ENCODE measurements around the gene MRPS5. TPM values are rescaled to one million over a fixed set of nuclear protein-coding genes. Genes with fewer than 3 reads are reported as not detected.

Gene MRPS5
- total and polyA plus RNA-seq, 4 donors = 21.7 to 72.9 (median 57.0) TPM

- Histone ChIP-seq H3K36me3 (ENCODE audit: control insufficient read depth in 4 of 4, insufficient read depth in 3 of 4, low read depth in 1 of 4, low read length in 3 of 4) (no peaks in the 10 kb centered on the region), H3K4me3 (ENCODE audit: low read depth in 1 of 3, low read length in 3 of 3) (no peak overlapping the region), H3K9me3 (ENCODE audit: control insufficient read depth in 4 of 4, low read length in 3 of 4) (no peaks in the 10 kb centered on the region), H3K27ac (ENCODE audit: low read depth in 1 of 2, low read length in 2 of 2) (no peak overlapping the region), H3K27me3 (ENCODE audit: control insufficient read depth in 4 of 4, insufficient read depth in 4 of 4, low read length in 3 of 4) (peaks cover 0 to 3% (median 0%) of the 10 kb centered on the region in 4 donors), H3K4me1 (ENCODE audit: control insufficient read depth in 4 of 4, insufficient read depth in 4 of 4, low read length in 3 of 4) (no peaks in the 10 kb centered on the region), H3K9ac (ENCODE audit: low read depth in 1 of 2, low read length in 2 of 2) (no peak overlapping the region)
- TF ChIP-seq FOXA2 (IDR thresholded peaks at IDR 0.05) (no peak), ZBTB33 (IDR thresholded peaks at IDR 0.05) (no peak), SP1 (IDR thresholded peaks at IDR 0.05) (no peak), EGR1 (IDR thresholded peaks at IDR 0.05; ENCODE audit: low read depth in 2 of 2) (no peak), MAX (IDR thresholded peaks at IDR 0.05) (no peak)
- no peak for DNase-seq (ENCODE audit: low spot score)
- WGBS = 47% methylated on average over 7 of the region's 7 CpGs
Observed at GRCh38 chr2:95042472-95043271, 78.9 kb downstream of the MRPS5 start.

GRCh38 chr2:95041824-95042442 lies 79.7 kb downstream of the MRPS5 start:
- no peak for DNase-seq (ENCODE audit: low spot score)
- Histone ChIP-seq H3K9ac (ENCODE audit: low read depth in 1 of 2, low read length in 2 of 2) (no peak overlapping the region), H3K27ac (ENCODE audit: low read depth in 1 of 2, low read length in 2 of 2) (no peak overlapping the region), H3K4me3 (ENCODE audit: low read depth in 1 of 3, low read length in 3 of 3) (no peak overlapping the region), H3K9me3 (ENCODE audit: control insufficient read depth in 4 of 4, low read length in 3 of 4) (no peaks in the 10 kb centered on the region), H3K27me3 (ENCODE audit: control insufficient read depth in 4 of 4, insufficient read depth in 4 of 4, low read length in 3 of 4) (peaks cover 0 to 3% (median 0%) of the 10 kb centered on the region in 4 donors), H3K4me1 (ENCODE audit: control insufficient read depth in 4 of 4, insufficient read depth in 4 of 4, low read length in 3 of 4) (no peaks in the 10 kb centered on the region), H3K36me3 (ENCODE audit: control insufficient read depth in 4 of 4, insufficient read depth in 3 of 4, low read depth in 1 of 4, low read length in 3 of 4) (no peaks in the 10 kb centered on the region)
- 75% methylated on average over 11 of the region's 11 CpGs for WGBS
- no peak for TF ChIP-seq HNF4A (conservative IDR thresholded peaks at IDR 0.05)

GRCh38 chr2:95041060-95041823 lies 80.4 kb downstream of the MRPS5 start:
- no peak for DNase-seq (ENCODE audit: low spot score)
- Histone ChIP-seq H3K27me3 (ENCODE audit: control insufficient read depth in 4 of 4, insufficient read depth in 4 of 4, low read length in 3 of 4) (peaks cover 0 to 3% (median 0%) of the 10 kb centered on the region in 4 donors), H3K9me3 (ENCODE audit: control insufficient read depth in 4 of 4, low read length in 3 of 4) (no peaks in the 10 kb centered on the region), H3K9ac (ENCODE audit: low read depth in 1 of 2, low read length in 2 of 2) (no peak overlapping the region), H3K4me1 (ENCODE audit: control insufficient read depth in 4 of 4, insufficient read depth in 4 of 4, low read length in 3 of 4) (no peaks in the 10 kb centered on the region), H3K27ac (ENCODE audit: low read depth in 1 of 2, low read length in 2 of 2) (no peak overlapping the region), H3K36me3 (ENCODE audit: control insufficient read depth in 4 of 4, insufficient read depth in 3 of 4, low read depth in 1 of 4, low read length in 3 of 4) (no peaks in the 10 kb centered on the region), H3K4me3 (ENCODE audit: low read depth in 1 of 3, low read length in 3 of 3) (no peak overlapping the region)
- no peak for TF ChIP-seq EGR1 (IDR thresholded peaks at IDR 0.05; ENCODE audit: low read depth in 2 of 2)
- 77% methylated on average over 10 of the region's 10 CpGs for WGBS

GRCh38 chr2:95040426-95040825 lies 81.2 kb downstream of the MRPS5 start:
- no peaks in the 10 kb centered on the region for H3K4me1 ChIP-seq (ENCODE audit: control insufficient read depth in 4 of 4, insufficient read depth in 4 of 4, low read length in 3 of 4)
- H3K9me3 ChIP-seq (ENCODE audit: control insufficient read depth in 4 of 4, low read length in 3 of 4) = no peaks in the 10 kb centered on the region
- no peak overlapping the region for H3K4me3 ChIP-seq (ENCODE audit: low read depth in 1 of 3, low read length in 3 of 3)
- H3K36me3 ChIP-seq (ENCODE audit: control insufficient read depth in 4 of 4, insufficient read depth in 3 of 4, low read depth in 1 of 4, low read length in 3 of 4) = no peaks in the 10 kb centered on the region
- H3K9ac ChIP-seq (ENCODE audit: low read depth in 1 of 2, low read length in 2 of 2) = no peak overlapping the region
- peaks cover 0 to 3% (median 0%) of the 10 kb centered on the region in 4 donors for H3K27me3 ChIP-seq (ENCODE audit: control insufficient read depth in 4 of 4, insufficient read depth in 4 of 4, low read length in 3 of 4)
- DNase-seq (ENCODE audit: low spot score) = no peak
- WGBS = 66% methylated on average over 6 of the region's 6 CpGs
- H3K27ac ChIP-seq (ENCODE audit: low read depth in 1 of 2, low read length in 2 of 2) = no peak overlapping the region
- TF ChIP-seq YY1 (IDR thresholded peaks at IDR 0.05) = no peak
- TF ChIP-seq RAD21 (IDR thresholded peaks at IDR 0.05) = no peak
- TF ChIP-seq FOXA2 (IDR thresholded peaks at IDR 0.05) = no peak
- TF ChIP-seq MAX (IDR thresholded peaks at IDR 0.05) = no peak
- TF ChIP-seq SP1 (IDR thresholded peaks at IDR 0.05) = no peak
- no peak for TF ChIP-seq JUND (IDR thresholded peaks at IDR 0.05)
- TF ChIP-seq HNF4G (IDR thresholded peaks at IDR 0.05) = no peak
- no peak for TF ChIP-seq REST (IDR thresholded peaks at IDR 0.05)
- TF ChIP-seq CTCF (IDR thresholded peaks at IDR 0.05; ENCODE audit: low read depth, low read length, missing input control) = no peak
